Measurements from ENCODE around the gene STON2.
"Not testable (repeated sequence)": the region's sequence is repeated elsewhere in the genome, so short reads cannot be mapped to it uniquely, and the experiment has no call there.

STON2 gene

GRCh38 chr14:81246461-81247270 is 153.5 kb downstream of the STON2 start:
- DNase-seq (ENCODE audit: insufficient read length) = no peak
- FAIRE-seq = no peak
- TF ChIP-seq POLR2AphosphoS5 (IDR thresholded peaks at IDR 0.05; ENCODE audit: low read depth, low read length) = no peak

GRCh38 chr14:81245771-81246170 is 154.4 kb downstream of the STON2 start:
- no peak for FAIRE-seq
- TF ChIP-seq POLR2A (IDR thresholded peaks at IDR 0.05; ENCODE audit: low read depth, low read length) (no peak), TAF1 (IDR thresholded peaks at IDR 0.05; ENCODE audit: borderline replicate concordance, low read depth, low read length) (no peak), POLR2AphosphoS5 (IDR thresholded peaks at IDR 0.05; ENCODE audit: low read depth, low read length) (no peak)

GRCh38 chr14:81244431-81244830 is 155.7 kb downstream of the STON2 start:
- FAIRE-seq; DNase-seq (ENCODE audit: insufficient read length): not testable (repeated sequence)

More at GRCh38 chr14:81245771-81246170, 154.4 kb downstream of the STON2 start:
- DNase-seq (ENCODE audit: insufficient read length) = no peak

- TF ChIP-seq POLR2A (IDR thresholded peaks at IDR 0.05; ENCODE audit: low read depth, low read length) (no peak), POLR2AphosphoS5 (IDR thresholded peaks at IDR 0.05; ENCODE audit: low read depth, low read length) (no peak)
- no peak for DNase-seq (ENCODE audit: insufficient read length)
Measured at GRCh38 chr14:81243499-81243898, 156.6 kb downstream of the STON2 start.

GRCh38 chr14:81236849-81237248 is 163.3 kb downstream of the STON2 start:
- not testable (repeated sequence) for FAIRE-seq; DNase-seq (ENCODE audit: insufficient read length)

More at GRCh38 chr14:81243499-81243898, 156.6 kb downstream of the STON2 start:
- no peak for FAIRE-seq

GRCh38 chr14:81236138-81236537 is 164.0 kb downstream of the STON2 start:
- no peak for TF ChIP-seq POLR2A (IDR thresholded peaks at IDR 0.05; ENCODE audit: low read depth, low read length)
- no peak for TF ChIP-seq TAF1 (IDR thresholded peaks at IDR 0.05; ENCODE audit: borderline replicate concordance, low read depth, low read length)
- TF ChIP-seq POLR2AphosphoS5 (IDR thresholded peaks at IDR 0.05; ENCODE audit: low read depth, low read length) = no peak
- FAIRE-seq (no peak), DNase-seq (ENCODE audit: insufficient read length) (no peak)

- DNase-seq (ENCODE audit: insufficient read length) (no peak), FAIRE-seq (no peak)
- TF ChIP-seq POLR2AphosphoS5 (IDR thresholded peaks at IDR 0.05; ENCODE audit: low read depth, low read length) = no peak
- TF ChIP-seq POLR2A (IDR thresholded peaks at IDR 0.05; ENCODE audit: low read depth, low read length) = no peak
- TF ChIP-seq TAF1 (IDR thresholded peaks at IDR 0.05; ENCODE audit: borderline replicate concordance, low read depth, low read length) = no peak
Measured at GRCh38 chr14:81235096-81235495, 165.0 kb downstream of the STON2 start.

GRCh38 chr14:81234278-81234677 is 165.8 kb downstream of the STON2 start:
- FAIRE-seq = no peak
- no peak for DNase-seq (ENCODE audit: insufficient read length)
- no peak for TF ChIP-seq TAF1 (IDR thresholded peaks at IDR 0.05; ENCODE audit: borderline replicate concordance, low read depth, low read length)
- TF ChIP-seq POLR2AphosphoS5 (IDR thresholded peaks at IDR 0.05; ENCODE audit: low read depth, low read length) = no peak
- TF ChIP-seq POLR2A (IDR thresholded peaks at IDR 0.05; ENCODE audit: low read depth, low read length) = no peak

GRCh38 chr14:81233615-81234014 is 166.5 kb downstream of the STON2 start:
- TF ChIP-seq POLR2A (IDR thresholded peaks at IDR 0.05; ENCODE audit: low read depth, low read length) (no peak), TAF1 (IDR thresholded peaks at IDR 0.05; ENCODE audit: borderline replicate concordance, low read depth, low read length) (no peak), POLR2AphosphoS5 (IDR thresholded peaks at IDR 0.05; ENCODE audit: low read depth, low read length) (no peak)
- DNase-seq (ENCODE audit: insufficient read length) (no peak), FAIRE-seq (no peak)

- FAIRE-seq = no peak
- TF ChIP-seq POLR2A (IDR thresholded peaks at IDR 0.05; ENCODE audit: low read depth, low read length) = no peak
- no peak for TF ChIP-seq TAF1 (IDR thresholded peaks at IDR 0.05; ENCODE audit: borderline replicate concordance, low read depth, low read length)
- no peak for TF ChIP-seq POLR2AphosphoS5 (IDR thresholded peaks at IDR 0.05; ENCODE audit: low read depth, low read length)
- no peak for DNase-seq (ENCODE audit: insufficient read length)
Measured at GRCh38 chr14:81231540-81231939, 168.6 kb downstream of the STON2 start.

- no peak for DNase-seq (ENCODE audit: insufficient read length)
- no peak for FAIRE-seq
- TF ChIP-seq TAF1 (IDR thresholded peaks at IDR 0.05; ENCODE audit: borderline replicate concordance, low read depth, low read length) (no peak), POLR2AphosphoS5 (IDR thresholded peaks at IDR 0.05; ENCODE audit: low read depth, low read length) (no peak), POLR2A (IDR thresholded peaks at IDR 0.05; ENCODE audit: low read depth, low read length) (no peak)
Measured at GRCh38 chr14:81224222-81224621, 175.9 kb downstream of the STON2 start.

- DNase-seq (ENCODE audit: insufficient read length); FAIRE-seq: not testable (repeated sequence)
Measured at GRCh38 chr14:81223788-81224187, 176.3 kb downstream of the STON2 start.

GRCh38 chr14:81222691-81223090 is 177.4 kb downstream of the STON2 start:
- TF ChIP-seq POLR2AphosphoS5 (IDR thresholded peaks at IDR 0.05; ENCODE audit: low read depth, low read length) (no peak), TAF1 (IDR thresholded peaks at IDR 0.05; ENCODE audit: borderline replicate concordance, low read depth, low read length) (no peak), POLR2A (IDR thresholded peaks at IDR 0.05; ENCODE audit: low read depth, low read length) (no peak)
- FAIRE-seq = no peak
- no peak for DNase-seq (ENCODE audit: insufficient read length)

Data from GM12892 (cell line).